Putamen (tissue), 1 donor: ENCODE results near the gene ANO1.

Experiments used
- DNase-seq: peaks from one replicate; pipeline ENCODE4 v3.0.0-alpha.2; 2016; ENCODE audit warnings: low spot score

The ANO1 gene

DNA sequence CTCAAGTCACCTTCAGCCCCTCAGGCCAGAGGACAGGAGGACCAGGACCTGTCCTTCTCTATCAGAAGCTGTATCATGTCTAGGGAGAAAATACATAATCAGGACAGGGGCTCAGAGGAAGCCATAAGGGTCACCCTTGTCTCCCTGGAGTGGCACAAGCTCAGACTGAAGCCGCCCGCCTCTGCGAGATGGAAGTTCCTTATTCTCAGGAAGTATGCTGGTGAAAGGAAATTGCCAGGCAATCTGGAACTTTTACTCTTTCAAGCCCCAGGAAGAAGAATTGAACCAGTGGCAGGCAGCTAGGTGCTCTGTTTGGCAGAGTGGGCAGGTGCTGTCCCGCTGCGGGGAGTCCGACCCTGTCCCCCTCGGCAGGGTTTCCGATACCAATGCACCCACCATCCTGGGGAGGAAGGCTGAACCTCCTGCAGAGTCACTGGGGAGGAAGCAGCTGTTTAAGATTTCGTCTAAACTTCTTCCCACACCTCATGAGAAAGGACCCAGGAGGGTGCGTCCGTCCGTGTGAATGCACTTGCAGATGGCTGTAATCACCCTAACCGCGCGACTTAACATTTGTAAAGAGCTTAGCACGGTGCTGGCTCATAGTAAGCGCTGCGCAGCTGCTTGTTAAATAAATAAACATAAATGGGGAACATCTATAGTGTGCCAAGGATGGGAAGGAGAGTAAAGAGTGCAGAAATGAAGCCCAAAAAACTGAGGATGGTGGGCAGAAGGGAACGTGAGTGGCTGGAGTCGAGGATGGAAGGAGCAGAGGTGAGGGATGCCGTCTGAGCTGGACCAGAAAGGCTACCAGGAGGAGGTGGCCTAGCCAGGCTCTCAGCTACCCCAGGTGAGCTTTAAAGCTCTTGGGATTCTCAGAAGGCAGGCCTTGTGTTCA lies 5.0 kb upstream of the ANO1 start:
- DNase-seq, result no peak

DNA sequence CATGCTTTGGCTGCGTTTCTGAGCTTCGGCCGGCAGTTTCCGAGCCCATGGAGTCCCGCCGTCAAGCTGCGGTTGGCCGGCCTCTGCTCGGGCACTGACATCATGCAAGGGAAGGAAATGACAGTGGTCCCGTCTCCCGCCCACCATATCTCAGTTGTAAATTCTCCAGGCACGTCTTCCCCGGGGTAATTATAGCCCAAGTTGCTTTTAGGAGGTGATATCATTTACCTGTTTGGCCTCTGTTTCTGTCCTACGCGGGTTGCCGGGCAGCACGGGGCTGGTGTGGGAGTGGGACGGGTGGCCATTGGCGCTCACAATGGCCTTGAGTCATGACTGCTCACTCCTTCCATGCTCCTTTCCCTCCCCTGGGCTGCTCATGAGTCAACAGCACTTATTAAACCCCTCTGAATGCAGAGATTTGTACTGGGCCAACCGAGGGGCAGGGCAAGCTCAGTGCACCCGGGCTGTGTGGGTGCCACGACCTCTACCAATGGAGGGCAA lies 4.2 kb upstream of the ANO1 start:
- DNase-seq, result no peak

DNA sequence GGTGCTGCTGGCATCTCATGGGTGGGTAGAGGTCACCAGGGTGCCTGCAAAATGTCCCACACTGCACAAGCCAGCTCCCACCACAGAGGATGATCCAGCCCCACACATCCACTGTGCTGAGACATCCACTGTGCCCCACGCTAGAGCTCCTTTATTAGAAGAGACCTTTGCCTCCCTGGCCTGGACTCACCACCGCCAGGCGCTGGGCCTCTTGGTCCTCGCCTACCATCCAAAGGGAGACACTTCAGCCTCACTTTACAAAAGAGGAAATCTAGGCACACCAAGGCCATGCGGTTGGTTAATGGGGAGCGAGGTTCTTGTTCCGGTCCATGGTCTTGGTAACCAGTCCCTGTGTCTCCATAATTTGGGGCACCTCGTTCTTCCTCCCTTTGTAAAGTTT lies 3.4 kb upstream of the ANO1 start:
- DNase-seq, result no peak

DNA sequence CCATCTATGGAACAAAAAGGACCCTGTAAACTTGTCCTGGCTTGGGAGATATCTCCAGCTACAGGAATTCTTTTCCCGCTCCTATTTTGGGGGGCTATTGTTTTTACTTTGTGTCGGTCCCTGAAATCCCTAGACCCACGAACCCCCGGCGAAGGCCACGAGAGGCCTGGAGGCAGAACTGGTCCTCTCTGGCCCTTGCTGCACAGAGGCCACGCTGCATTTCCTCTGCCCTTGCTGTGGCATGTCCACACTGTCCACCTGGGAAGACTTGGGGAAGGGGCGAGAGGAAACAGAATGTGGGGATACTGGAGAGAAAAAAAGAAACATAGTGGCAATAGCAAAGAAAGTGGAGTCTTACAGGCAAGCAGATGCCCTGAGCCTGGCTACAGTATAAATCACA lies 2.3 kb upstream of the ANO1 start:
- DNase-seq, result no peak

DNA sequence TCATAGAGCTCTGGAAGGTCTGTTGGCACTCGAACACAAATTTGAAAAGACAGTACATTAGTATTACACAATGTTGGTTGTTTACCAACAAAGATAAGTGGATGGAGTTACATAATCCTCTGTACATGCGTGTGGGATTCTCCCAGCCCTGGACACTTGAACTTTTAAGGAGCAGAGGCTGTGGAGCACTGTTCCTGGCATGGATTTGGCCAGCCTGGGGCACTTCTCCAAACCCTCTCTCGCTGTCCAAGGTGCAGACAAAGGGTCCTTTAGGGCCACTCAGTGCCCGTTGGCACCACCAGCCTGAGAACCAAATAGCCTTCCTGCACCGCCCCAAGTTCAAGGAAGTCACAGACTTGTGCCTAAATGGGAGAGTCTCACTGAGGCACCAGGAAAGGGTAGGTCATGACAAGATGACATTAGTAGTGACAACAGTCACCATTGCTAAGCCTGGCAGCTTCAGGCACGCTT lies 1.6 kb upstream of the ANO1 start:
- no peak for DNase-seq

DNA sequence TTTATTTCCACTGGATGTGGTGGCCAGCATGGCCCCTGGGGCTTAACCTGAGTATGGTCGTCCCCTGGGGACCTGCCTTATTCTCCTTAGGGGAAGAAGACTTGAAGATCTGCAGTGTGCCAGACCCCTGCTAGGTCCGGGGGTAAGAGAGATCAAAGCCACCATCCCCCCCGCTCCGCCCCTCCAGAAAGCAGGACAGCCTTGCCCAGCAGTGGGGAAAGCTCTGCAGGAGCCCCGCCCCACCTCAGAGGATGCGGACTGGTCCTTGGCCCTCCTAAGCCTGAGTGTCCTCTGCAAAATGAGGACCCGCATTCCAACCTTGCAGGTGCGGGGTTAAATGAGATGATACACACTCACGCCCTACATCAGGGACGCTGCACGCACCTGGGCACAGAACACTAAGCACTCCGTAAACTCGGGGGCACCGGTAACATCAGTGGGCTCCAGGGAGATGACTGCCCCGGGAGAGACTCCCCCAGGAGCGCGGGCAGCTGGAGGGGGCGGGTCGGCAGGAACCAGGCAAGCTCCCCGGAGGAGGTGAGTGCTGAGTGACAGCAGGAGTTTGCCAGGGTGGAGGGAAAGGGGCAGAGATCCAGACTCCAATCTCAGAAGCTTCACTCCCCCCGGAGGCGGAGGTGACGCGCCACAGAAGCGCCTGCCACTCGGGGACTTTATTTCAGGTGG lies 564 bp upstream of the ANO1 start:
- no peak for DNase-seq

DNA sequence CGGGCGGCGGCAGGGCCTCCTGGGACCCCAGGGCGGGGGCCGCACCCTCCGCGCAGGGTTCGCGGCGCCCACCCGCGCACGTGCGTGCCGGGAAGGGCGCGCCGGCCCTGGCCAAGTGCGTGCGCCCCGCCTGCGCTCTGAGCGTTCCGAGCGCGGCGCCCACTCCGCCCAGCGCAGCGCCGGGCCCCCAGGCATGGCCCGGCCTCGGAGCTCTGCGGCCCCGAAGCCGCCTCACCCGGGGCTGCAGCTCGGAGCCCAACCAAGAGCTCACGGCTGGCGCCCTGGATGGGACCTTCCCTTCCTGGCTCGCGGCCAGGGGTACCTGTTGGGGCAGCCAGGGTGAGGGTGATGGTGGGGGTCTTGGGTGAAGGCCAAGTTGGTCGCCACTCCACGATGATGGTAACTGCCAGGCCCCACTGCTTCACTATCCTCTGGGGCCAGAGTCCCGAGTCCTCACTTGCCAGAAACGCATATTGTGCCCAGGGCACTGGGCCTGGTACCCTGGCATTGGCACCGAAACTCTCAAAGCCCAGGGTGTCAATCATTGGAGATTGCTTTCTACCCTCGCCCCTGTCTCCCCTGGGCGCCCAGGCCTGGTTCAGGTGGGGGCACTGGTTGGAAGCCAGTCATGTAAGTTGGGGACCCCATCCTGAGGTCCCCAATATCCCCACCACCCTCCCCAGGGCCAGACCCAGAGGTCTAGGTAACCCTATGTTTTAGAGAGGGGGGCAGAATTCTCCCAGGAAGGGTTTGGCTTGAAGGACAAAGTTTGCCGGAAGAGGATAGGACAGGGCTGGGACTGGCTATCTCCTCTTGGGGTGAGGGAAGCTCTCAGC lies 882 bp downstream of the ANO1 start:
- no peak for DNase-seq

DNA sequence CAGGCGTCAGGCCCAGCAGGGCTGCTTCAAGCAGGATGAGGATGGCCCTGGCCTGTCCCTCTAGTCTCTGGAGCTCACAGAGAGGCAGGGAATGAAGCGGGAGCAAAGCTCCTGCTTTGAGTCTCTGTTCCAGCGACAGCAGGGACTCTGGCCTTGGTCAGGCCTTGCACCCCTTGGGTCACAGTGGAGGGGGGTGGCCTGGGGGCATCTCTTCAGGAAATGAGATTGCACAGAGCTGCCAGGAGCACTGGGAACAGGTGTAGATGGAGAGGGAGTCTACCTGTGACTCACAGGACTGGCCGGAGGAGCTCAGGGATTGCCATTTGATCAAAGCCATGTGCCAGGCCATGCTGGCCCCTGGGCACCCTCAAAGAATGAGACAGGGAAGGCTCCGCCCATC lies 1.6 kb downstream of the ANO1 start:
- no peak for DNase-seq

DNA sequence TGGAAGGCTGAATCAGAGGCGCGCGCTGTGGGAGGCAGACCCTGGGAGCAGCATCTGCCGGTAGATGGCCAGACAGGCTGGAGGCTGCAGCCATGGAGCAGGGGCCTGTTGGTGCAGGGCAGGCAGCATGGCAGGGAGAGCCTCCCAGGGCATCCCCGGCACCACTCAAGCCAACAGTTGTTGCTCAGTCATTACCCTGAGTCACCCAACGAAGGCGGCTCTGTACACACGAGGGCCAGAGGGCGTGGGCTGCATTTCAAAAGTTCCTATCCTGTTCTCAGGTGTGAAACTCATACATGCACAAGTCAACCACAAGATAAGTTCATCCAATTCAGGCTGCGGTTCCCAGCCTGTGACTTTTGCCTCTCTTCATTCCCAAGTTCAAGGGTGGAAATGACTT lies 2.6 kb downstream of the ANO1 start:
- no peak for DNase-seq

DNA sequence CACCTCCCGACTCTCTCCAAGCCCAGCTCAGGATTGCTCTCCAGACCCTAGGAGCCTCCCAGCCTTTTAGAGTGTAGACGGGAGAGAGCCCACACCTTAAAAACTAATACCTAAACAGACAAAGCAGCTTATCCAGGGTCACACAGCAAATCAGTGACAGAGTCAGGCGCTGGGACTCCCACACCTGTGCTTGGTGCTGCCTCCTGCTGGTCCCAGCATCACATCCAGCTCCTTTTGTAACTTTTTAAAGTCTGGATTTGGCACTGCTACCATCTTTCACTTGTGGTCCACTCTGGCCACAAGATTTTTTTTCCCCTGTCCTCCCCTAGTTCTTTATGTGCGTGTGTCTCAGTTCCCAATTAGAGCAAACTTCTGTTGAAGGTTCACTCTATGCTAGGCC lies 4.7 kb downstream of the ANO1 start:
- no peak for DNase-seq

DNA sequence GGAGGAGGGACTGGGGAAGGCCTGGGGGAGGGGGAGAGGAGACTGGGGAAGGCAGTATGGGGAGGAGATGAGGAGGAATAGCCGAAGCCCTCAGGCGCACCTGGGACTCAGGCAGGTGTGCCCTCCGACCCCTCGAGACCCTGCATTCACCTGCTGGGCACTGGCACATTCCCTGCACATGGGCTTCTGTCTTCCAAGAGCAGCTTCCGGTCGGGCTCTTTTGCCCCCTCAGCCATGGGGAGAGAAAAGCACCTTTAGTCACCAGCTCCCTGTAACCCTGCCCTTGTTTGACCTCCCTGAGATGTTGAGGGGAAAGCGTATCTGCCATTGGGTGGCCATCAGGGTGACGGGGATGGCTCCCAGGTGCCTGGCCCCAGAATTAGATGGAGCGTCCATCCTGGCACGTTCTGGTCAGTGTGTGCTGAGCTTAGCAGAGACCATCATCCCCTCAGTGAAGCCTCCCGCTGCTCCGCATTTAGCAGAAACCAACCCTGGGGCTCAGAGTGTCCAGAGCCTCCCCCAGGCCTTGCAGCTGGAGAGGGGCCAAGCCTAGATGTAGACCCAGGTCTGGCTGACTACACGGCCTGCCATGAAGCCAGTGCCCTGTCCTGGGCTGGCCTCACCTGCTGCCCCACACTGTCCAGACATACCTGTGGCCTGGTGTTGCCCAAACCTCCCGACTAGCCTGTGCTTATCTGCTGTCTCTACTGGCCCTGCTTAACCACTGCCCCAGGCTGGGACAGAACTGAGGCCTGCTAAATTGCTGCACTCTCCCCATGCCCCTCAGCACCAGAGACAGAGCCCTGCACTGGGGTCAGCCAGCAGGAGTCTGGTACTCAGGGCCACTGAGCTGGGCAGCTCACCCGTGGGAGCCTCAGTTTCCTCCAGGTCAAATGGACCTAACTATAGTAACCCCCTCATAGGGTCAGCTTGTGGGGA lies 6.2 kb downstream of the ANO1 start:
- DNase-seq, result no peak

DNA sequence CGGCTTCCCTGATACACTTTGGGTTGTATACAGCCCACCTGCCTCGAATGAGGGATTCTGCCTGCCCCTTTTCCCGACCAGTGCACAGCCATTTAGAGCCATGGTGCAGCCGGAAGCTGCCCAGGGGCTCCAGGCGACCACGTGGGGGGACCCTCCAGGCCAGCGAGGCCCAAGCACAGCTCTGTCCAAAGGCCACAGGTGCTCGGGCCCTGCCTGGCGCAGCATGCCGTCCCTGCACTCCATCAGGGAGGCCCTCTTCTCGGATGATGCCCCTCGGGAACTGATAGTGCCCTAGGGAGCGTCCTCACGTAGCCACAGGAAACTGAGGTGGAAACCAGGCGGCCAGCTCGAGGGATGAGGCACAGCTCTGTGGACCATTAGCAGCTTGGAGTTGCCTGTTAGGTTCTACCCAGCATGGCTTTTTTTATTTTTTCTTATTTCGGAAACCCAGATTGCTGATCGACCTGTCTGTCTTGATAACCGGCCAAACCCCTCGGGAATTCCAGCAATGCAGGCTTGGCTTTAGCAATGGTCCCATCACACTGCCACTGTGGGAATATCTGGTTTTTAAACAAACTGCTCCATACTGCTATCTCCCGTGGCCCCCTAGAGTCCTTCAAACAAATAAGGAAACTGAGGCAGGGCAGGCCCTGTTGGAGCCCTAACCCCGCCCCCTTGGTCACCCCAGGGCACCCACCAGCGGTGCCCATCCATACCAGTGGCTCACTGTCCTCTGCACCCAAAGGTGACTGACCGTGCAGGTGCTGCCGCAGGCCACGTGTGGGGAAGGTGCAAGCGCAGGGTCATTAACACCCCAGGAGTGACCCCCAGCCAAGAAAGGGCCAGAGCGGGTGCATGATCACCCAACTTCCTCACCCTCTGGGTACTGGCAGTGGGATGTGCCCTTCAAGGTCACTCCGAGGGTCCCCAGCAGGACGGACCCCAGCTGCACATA lies 8.0 kb downstream of the ANO1 start:
- no peak for DNase-seq

DNA sequence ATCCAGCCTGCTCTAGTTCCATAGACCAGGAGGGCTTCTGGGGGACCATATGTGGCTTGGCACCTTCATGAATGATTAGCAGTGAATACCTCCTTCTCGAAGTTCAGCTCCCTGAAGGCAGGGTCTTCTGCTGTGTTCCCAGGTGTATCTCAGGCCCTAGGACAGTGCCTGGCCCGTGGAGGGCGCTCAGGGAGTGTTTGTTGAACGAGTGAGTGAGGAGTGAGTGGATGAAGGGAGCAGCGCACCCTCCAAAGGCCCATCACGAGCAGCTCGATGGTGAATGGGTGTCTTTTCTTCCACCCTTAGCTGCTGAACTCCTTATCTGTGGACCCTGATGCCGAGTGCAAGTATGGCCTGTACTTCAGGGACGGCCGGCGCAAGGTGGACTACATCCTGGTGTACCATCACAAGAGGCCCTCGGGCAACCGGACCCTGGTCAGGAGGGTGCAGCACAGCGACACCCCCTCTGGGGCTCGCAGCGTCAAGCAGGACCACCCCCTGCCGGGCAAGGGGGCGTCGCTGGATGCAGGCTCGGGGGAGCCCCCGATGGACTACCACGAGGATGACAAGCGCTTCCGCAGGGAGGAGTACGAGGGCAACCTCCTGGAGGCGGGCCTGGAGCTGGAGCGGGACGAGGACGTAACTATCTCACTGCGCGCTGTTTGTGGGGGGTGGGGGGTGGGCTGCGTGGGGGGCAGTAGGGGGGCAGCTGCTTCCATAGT lies 9.5 kb downstream of the ANO1 start:
- DNase-seq, result no peak

DNA sequence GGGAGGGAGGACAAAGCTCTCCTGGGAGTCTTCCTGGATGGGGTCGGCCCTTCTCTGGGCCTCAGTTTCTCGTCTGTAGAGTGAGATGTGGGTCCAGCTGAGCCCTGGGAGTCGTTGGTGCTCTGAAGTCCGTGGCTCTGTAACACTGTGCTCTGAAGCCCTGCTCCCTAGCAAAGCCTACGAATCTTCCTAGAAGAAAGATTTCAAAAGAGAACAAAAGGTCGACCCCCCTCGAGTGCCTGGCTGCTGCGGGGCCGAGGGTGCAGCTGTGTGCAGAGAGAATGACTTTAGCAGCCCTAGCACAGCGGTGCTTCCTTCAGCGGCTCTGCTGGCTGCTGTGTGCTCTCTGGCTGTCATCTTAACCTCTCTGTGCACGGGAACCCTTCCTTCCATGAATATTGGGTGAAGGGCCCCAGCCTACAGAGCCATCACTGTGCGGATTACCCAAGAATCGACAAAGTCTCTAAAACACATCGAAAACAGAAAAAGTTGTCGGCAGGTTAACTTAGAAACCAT lies 10.7 kb downstream of the ANO1 start:
- DNase-seq, result no peak

DNA sequence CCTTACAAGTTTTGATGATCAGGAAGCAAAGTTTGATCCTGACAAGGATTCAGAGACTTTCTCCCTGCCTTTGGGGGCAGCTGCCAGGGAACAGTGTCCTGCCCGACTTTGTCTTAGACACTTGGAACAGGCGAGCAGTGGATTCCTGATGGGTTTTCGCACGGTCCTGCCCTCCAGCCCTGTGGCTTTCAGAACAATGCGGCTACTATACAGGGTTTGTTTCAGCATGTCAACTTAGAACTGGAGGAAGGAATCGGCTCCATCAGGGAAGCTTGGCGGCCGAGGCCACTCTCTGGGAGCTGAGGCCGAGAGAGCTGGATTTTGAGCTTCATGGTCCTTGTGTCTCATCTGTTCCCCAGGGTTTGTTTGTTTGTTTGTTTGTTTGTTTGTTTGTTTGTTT lies 11.5 kb downstream of the ANO1 start:
- DNase-seq, result no peak

DNA sequence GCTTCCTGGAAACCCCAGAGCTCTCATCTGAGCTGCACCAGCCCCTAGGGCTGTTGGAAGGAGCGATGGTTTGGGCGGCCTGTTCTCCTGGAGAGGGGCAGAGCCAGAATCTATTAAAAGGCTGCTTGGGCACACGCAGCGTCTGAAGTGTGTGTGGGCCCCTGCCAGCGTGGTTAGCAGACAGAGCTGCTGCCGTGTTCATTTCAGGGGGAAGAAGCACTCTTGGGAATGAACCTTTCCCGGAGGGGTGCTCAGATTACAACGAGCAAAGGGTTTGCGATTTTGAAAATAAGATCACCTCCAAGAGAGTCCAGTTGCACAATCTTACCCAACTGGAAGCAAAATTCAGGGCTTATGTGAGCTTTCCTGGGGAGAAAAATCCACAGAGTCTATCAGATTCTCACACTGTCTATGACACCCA lies 12.9 kb downstream of the ANO1 start:
- no peak for DNase-seq

DNA sequence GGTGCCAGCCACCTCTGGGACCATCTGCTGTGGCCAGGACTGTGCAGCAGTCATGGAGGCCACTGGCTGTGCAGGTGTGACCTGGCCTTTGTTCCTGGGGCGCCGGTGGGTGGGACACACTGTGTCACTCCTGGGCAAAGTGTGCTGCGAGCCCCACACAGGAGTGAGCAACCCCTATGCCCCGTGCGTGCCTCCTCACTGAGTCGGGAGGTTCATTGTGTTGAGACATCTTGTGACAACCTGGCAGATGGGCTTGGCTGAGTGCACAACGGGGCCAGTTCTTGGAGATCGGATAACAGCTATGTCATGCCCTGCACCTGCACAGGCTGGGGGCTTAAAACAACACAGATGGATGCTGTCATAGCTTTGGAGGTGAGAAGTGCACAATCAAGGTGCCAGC lies 13.5 kb downstream of the ANO1 start:
- DNase-seq, result no peak

DNA sequence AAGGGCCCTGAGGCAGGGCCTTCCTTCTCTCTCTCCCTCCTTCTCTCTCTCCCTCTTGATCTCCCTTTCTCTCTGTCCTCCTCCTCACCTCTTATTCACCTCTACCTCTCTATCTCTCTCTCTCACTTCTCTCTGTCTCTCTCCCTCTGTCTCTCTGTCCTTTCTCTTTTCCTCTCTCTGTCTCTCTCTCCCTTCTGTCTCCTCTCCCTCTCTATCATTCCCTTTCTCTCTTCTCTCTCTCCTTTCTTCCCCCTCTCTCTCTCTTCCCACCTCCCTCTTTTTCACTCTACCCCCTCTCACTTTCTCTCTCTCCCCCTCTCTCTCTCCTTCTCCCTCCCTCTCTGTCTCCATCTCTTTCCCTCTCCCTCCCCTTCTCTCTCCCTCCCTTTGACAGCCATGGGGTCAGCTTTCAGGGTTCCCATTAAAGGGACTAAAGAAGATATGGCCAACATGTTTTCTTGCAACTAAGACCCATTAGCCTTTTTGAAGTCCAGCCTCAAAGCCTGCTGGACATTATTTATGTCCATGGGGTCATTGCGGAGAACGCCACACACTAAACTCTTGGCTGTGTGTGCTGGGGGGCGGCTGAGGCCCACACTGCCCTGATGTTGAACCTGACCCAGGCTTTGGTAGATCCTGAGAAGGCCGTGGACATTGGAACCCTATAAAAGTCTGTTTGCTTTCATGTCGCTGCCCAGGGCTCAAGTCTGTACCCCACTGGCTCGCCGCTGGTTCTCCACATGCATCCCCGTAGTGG lies 15.0 kb downstream of the ANO1 start:
- no peak for DNase-seq
